GM23248 (cell line): ENCODE results near the gene ACP5. TPM values are rescaled to one million over a fixed set of nuclear protein-coding genes. Genes with fewer than 3 reads are reported as not detected.

Experiments
- DNase-seq: peaks from one replicate; pipeline ENCODE4 v3.0.0-alpha.2; 2015
- H2AFZ ChIP-seq: fragments of 200-600 bp; sonication (generic); 2 replicates; pipeline ENCODE4 v1.6.1; 2016; ENCODE audit warnings: antibody characterized with exemption
- H3F3A ChIP-seq: fragments of 200-600 bp; sonication (generic); 2 replicates; pipeline ENCODE4 v1.6.1; 2016; ENCODE audit warnings: mild to moderate bottlenecking, antibody characterized with exemption, mixed run types; ENCODE audit not compliant: insufficient read depth
- H3K27ac ChIP-seq: fragments of 200-600 bp; sonication (generic); 2 replicates; pipeline ENCODE4 v1.5.1; 2016; ENCODE audit warnings: mild to moderate bottlenecking
- H3K27me3 ChIP-seq: fragments of 200-600 bp; sonication (generic); replicated peaks from 2 replicates; pipeline ENCODE4 v1.6.1; 2016; ENCODE audit warnings: mild to moderate bottlenecking; ENCODE audit not compliant: insufficient read depth
- H3K36me3 ChIP-seq: fragments of 200-600 bp; sonication (generic); 2 replicates; pipeline ENCODE4 v1.6.1; 2016; ENCODE audit warnings: low read depth, mild to moderate bottlenecking
- H3K4me1 ChIP-seq: fragments of 200-600 bp; sonication (generic); 2 replicates; pipeline ENCODE4 v1.6.1; 2016; ENCODE audit warnings: mild to moderate bottlenecking; ENCODE audit not compliant: insufficient read depth
- H3K4me2 ChIP-seq: fragments of 200-600 bp; sonication (generic); one replicate; pipeline ENCODE4 v1.6.1; 2016; ENCODE audit warnings: mild to moderate bottlenecking; ENCODE audit not compliant: unreplicated experiment
- H3K4me3 ChIP-seq: fragments of 200-600 bp; sonication (generic); 2 replicates; pipeline ENCODE4 v1.5.1; 2016; ENCODE audit warnings: mild to moderate bottlenecking
- H3K79me2 ChIP-seq: fragments of 200-600 bp; sonication (generic); 2 replicates; pipeline ENCODE4 v1.6.1; 2016; ENCODE audit warnings: mild to moderate bottlenecking; ENCODE audit not compliant: insufficient read depth
- H3K9ac ChIP-seq: fragments of 200-600 bp; sonication (generic); 2 replicates; pipeline ENCODE4 v1.6.1; 2016; ENCODE audit warnings: mild to moderate bottlenecking
- H3K9me2 ChIP-seq: fragments of 200-600 bp; sonication (generic); 2 replicates; pipeline ENCODE4 v1.6.1; 2016; ENCODE audit warnings: mixed run types, mild to moderate bottlenecking, moderate library complexity; ENCODE audit not compliant: insufficient read depth
- H3K9me3 ChIP-seq: fragments of 200-600 bp; sonication (generic); one replicate; pipeline ENCODE4 v1.6.1; 2017; ENCODE audit warnings: low read depth
- H4K20me1 ChIP-seq: fragments of 200-600 bp; sonication (generic); 2 replicates; pipeline ENCODE4 v1.6.0; 2016; ENCODE audit not compliant: insufficient read depth
- EZH2 ChIP-seq: fragments of 200-600 bp; sonication (generic); IDR thresholded peaks from 2 replicates; pipeline ENCODE4 v1.6.1; 2018; ENCODE audit warnings: antibody characterized with exemption, mild to moderate bottlenecking; ENCODE audit not compliant: insufficient read depth, poor library complexity, severe bottlenecking
- EZH2phosphoT487 ChIP-seq: fragments of 200-600 bp; sonication (generic); IDR thresholded peaks from 2 replicates; pipeline ENCODE4 v1.6.1; 2018; ENCODE audit warnings: antibody characterized with exemption, moderate library complexity, mild to moderate bottlenecking, low read depth; ENCODE audit not compliant: insufficient read depth
- WGBS, 2 experiments: methylation state at CpG; one replicate each; pipeline ENCODE4 v1.1.6; 2015 to 2017; ENCODE audit warnings: low lambda C conversion rate in 2 of 2, low coverage in 1 of 2; ENCODE audit errors: missing lambda C conversion rate in 2 of 2; 5-methylcytosine and 5-hydroxymethylcytosine counted together
- in situ Hi-C: fragments of 300-500 bp; cut with MboI; formaldehyde crosslinking; loops from 2 replicates; pipeline ENCODE4 v1.15.0; 2020
- polyA plus RNA-seq: library from polyadenylated mRNA; unstranded; fragments of >200 nt; fragmentation: Nextera tagmentation; extraction: Ambion mirVana; gene quantifications from 2 replicates; pipeline ENCODE4 v1.2.1, GENCODE V29; 2016
- total RNA-seq: library from RNA; depleted of rRNA; stranded (reverse); fragments of >200 nt; shearing (Covaris generic); gene quantifications from 2 replicates; pipeline ENCODE4 v1.2.3, GENCODE V29; 2014

The ACP5 gene
- total and polyA plus RNA-seq, 2 experiments from 2014 or later: 0.11 to 0.26 TPM

DNA sequence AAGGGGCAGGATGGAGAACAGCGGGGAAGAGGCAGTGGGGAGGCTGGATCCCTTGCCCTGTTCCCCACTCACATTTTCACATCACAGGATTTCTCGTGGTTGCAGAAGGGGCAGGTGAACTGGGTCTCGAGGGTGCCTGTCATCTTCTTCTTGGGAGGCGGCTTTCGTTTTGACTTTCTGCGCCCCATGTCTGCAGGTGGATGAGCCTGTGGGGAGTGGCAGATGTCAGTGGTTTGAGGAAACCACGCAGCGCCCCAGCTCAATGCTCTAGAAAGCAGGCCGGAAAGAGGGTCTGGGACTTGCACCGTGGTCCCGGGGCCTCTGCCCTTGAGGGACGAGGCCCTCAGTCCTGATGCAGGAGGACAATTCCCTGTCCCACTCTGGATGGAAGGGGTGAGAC, 23.3 kb downstream of the ACP5 start:
- no peaks in the 10 kb centered on the region for H3K9me2 ChIP-seq
- no peak overlapping the region for H3K9ac ChIP-seq
- in situ Hi-C loops: no loop called here
- TF ChIP-seq EZH2phosphoT487: no peak
- no peak for TF ChIP-seq EZH2
- no peaks in the 10 kb centered on the region for H3F3A ChIP-seq
- DNase-seq: no peak
- H3K4me1 ChIP-seq: peaks cover 5% of the 10 kb centered on the region
- WGBS, 2 experiments: 96% methylated on average over 11 to 12 of the region's 12 CpGs
- H3K27ac ChIP-seq: no peak overlapping the region
- H3K4me3 ChIP-seq: no peak overlapping the region
- no peaks in the 10 kb centered on the region for H4K20me1 ChIP-seq
- peaks cover 47% of the 10 kb centered on the region for H3K79me2 ChIP-seq
- H3K36me3 ChIP-seq: no peaks in the 10 kb centered on the region
- H3K9me3 ChIP-seq: no peaks in the 10 kb centered on the region
- no peak overlapping the region for H3K4me2 ChIP-seq
- H3K27me3 ChIP-seq: no peaks in the 10 kb centered on the region
- no peak overlapping the region for H2AFZ ChIP-seq

DNA sequence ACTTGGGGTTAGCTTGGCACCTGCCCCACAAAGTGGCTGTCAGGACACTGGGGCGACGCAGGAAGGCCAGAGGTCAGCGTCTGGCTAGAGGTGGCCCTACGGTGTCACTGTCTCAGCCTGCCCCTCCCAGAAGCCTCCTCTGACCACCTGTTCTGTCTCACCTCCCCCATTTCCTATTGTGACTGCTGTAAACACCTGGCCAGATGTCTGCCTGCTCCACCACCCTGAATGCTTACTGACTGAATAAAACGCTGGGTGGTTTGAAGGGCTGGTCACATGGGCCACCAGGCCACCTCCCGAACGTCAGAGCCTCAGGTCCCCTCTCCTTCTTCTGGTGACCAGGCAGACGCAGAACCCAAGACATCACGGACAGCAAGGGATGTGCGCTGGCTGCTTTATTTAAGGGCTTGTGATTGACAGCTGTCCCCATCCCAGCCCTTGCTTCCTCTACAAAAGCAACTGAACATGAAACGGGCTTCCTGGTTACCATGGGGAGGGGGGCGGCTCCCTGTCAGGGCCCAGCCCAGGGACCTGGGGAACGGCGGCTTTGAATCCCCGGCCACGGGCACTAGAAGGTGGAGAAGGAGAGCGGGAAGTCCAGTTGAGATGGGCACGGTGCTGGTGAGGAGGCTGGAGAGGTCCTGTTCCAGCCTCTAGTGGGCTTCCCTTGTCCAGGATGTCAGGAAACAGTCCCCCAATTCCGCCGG, 24.6 kb downstream of the ACP5 start:
- Histone ChIP-seq H3K4me2 (no peak overlapping the region), H3K79me2 (peaks cover 35% of the 10 kb centered on the region), H3K4me1 (peaks cover 2% of the 10 kb centered on the region), H3K27ac (no peak overlapping the region), H3K4me3 (no peak overlapping the region), H3K27me3 (no peaks in the 10 kb centered on the region), H3K9me3 (no peaks in the 10 kb centered on the region), H2AFZ (no peak overlapping the region), H4K20me1 (no peaks in the 10 kb centered on the region), H3K9ac (no peak overlapping the region), H3K36me3 (no peaks in the 10 kb centered on the region), H3K9me2 (no peaks in the 10 kb centered on the region), H3F3A (no peaks in the 10 kb centered on the region)
- in situ Hi-C loops: no loop called here
- 84 to 91% methylated on average over 18 to 20 of the region's 20 CpGs for WGBS, 2 experiments
- no peak for DNase-seq
- TF ChIP-seq EZH2 (no peak), EZH2phosphoT487 (no peak)

DNA sequence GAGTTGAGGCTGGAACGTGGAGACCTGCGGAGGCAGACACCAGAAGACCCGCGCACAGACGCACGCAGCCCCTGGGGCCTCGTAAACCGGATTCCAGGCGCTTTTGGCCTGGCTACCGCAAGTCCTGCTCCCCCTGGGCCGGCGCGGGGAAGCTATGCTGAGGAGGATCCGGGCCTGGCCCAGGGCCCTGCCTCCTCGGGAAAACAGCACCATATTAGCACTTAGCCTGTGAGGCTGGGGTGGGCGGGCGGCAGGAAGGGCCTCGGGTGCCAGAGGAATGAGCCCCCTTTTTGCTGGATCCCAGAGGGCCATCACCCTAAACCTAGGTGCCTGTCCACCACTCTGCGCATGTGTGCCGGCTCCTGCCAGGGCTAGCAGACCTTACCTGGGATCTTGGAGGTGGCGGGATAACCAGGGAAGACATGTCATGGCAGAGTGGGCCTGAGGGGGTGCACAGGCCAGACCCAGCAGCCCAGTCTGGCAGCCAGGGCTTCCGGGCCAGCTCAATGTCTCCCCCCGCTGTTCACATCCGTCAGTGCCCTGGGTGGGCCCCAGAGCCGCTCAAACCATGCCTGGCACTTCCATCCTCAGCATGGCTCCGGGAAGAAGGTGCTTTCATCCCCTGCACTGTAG, 25.7 kb downstream of the ACP5 start:
- Histone ChIP-seq H3K9me2 (no peaks in the 10 kb centered on the region), H3K9me3 (no peaks in the 10 kb centered on the region), H3K27me3 (no peaks in the 10 kb centered on the region), H3K79me2 (peaks cover 24% of the 10 kb centered on the region), H3K4me2 (no peak overlapping the region), H3K4me3 (no peak overlapping the region), H3K4me1 (no peaks in the 10 kb centered on the region; the same call in 1 of the 2 replicates), H4K20me1 (no peaks in the 10 kb centered on the region), H2AFZ (no peak overlapping the region), H3F3A (no peaks in the 10 kb centered on the region), H3K9ac (no peak overlapping the region), H3K36me3 (no peaks in the 10 kb centered on the region), H3K27ac (no peak overlapping the region)
- TF ChIP-seq EZH2phosphoT487 (no peak), EZH2 (no peak)
- 75 to 83% methylated on average over 22 to 26 of the region's 26 CpGs for WGBS, 2 experiments
- in situ Hi-C loops: no loop called here
- DNase-seq: peak; percentile 50

DNA sequence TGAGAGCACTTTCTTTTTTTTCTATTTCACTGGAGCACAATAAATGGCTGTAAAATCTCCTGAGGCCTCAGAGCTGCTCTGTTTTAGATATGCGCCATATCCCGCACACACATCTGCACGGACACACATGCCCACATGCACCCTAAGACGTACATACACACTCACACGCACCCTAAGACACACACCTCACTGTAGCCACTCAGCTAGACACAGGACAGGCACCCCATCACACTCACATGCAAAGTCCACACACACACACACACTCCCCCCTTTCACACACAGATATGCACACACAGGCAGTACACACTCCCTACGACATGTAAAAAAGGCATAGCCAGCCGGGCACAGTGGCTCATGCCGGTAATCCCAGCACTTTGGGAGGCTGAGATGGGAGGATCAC, 27.2 kb downstream of the ACP5 start:
- Histone ChIP-seq H3K9me3 (no peaks in the 10 kb centered on the region), H3F3A (no peaks in the 10 kb centered on the region), H3K27me3 (no peaks in the 10 kb centered on the region), H3K4me1 (no peaks in the 10 kb centered on the region), H3K79me2 (peaks cover 10% of the 10 kb centered on the region), H4K20me1 (no peaks in the 10 kb centered on the region), H3K9me2 (no peaks in the 10 kb centered on the region), H2AFZ (no peak overlapping the region), H3K4me3 (no peak overlapping the region), H3K9ac (no peak overlapping the region), H3K4me2 (no peak overlapping the region), H3K27ac (no peak overlapping the region), H3K36me3 (no peaks in the 10 kb centered on the region)
- TF ChIP-seq EZH2phosphoT487: no peak
- no peak for TF ChIP-seq EZH2
- 90 to 91% methylated on average over 8 of the region's 8 CpGs for WGBS, 2 experiments
- no peak for DNase-seq
- in situ Hi-C loops: no loop called here
